NCI-H2081 (cell line): Measurements from ENCODE around the gene RMDN3.
A peak's percentile ranks its signal among the peaks of the same experiment; 100 is the strongest.

Experiments used
- DNase-seq, 2 experiments: peaks; one replicate each; lab custom pipeline; 2025; lab: John Stamatoyannopoulos, UW

The RMDN3 gene

GRCh38 chr15:40773496-40773895, 18.4 kb upstream of the RMDN3 start:
- no peak for DNase-seq

- no peak for DNase-seq
These were observed 17.0 kb upstream of the RMDN3 start for GRCh38 chr15:40772014-40772413.

- no peak for DNase-seq
These were observed 16.2 kb upstream of the RMDN3 start for GRCh38 chr15:40771242-40771641.

- DNase-seq: peak in 1 of 2 experiments; percentile 50
These were observed 15.2 kb upstream of the RMDN3 start for GRCh38 chr15:40770147-40770721.

- DNase-seq: peak; percentile 78 to 86
These were observed 14.5 kb upstream of the RMDN3 start, which contains the start of gene C15orf62 for GRCh38 chr15:40769274-40770146. TSS of gene C15orf62 (plus strand) at chr15:40769980. CDS start at chr15:40770496, 516 bp downstream.

- no peak for DNase-seq
These were observed 13.6 kb upstream of the RMDN3 start for GRCh38 chr15:40768521-40769273.

GRCh38 chr15:40767838-40768500, 12.9 kb upstream of the RMDN3 start:
- DNase-seq: no peak

- no peak for DNase-seq
These were observed 12.1 kb upstream of the RMDN3 start for GRCh38 chr15:40766906-40767837.

GRCh38 chr15:40766194-40766815, 11.3 kb upstream of the RMDN3 start:
- no peak for DNase-seq

GRCh38 chr15:40764629-40765103, 9.6 kb upstream of the RMDN3 start:
- no peak for DNase-seq

GRCh38 chr15:40763801-40764628, 9.0 kb upstream of the RMDN3 start, which contains the start of gene GCHFR:
TSS of gene GCHFR (plus strand) at chr15:40764068. CDS start at chr15:40764181, 113 bp downstream.
- no peak for DNase-seq

GRCh38 chr15:40762919-40763800, 8.1 kb upstream of the RMDN3 start:
- peak; percentile 55 for DNase-seq

GRCh38 chr15:40759961-40760360, 4.9 kb upstream of the RMDN3 start:
- DNase-seq: no peak

- DNase-seq: peak; percentile 29 to 49
These were observed 1.9 kb upstream of the RMDN3 start for GRCh38 chr15:40756938-40757337.

- no peak for DNase-seq
These were observed 756 bp upstream of the RMDN3 start for GRCh38 chr15:40755812-40756208.

GRCh38 chr15:40754574-40754882, 526 bp downstream of the RMDN3 start:
- DNase-seq: no peak

GRCh38 chr15:40751745-40752144, 3.3 kb downstream of the RMDN3 start:
- DNase-seq: no peak

GRCh38 chr15:40750885-40751284, 4.2 kb downstream of the RMDN3 start:
- DNase-seq: no peak
